Stimulated activated CD8-positive, alpha-beta memory T cell treated with anti-CD3 and anti-CD28 coated beads, Interleukin-15, amount 100 ng/mL, for 4 hours (primary cell): ENCODE measurements around the gene PTCSC3.
"Not testable (repeated sequence)": the region's sequence is repeated elsewhere in the genome, so short reads cannot be mapped to it uniquely, and the experiment has no call there.

ENCODE experiments used
- DNase-seq, 2 donors: peaks; one replicate each; pipeline ENCODE4 v3.0.0-alpha.2; 2020; ENCODE audit warnings: low read depth in 2 of 2

Gene PTCSC3

DNA sequence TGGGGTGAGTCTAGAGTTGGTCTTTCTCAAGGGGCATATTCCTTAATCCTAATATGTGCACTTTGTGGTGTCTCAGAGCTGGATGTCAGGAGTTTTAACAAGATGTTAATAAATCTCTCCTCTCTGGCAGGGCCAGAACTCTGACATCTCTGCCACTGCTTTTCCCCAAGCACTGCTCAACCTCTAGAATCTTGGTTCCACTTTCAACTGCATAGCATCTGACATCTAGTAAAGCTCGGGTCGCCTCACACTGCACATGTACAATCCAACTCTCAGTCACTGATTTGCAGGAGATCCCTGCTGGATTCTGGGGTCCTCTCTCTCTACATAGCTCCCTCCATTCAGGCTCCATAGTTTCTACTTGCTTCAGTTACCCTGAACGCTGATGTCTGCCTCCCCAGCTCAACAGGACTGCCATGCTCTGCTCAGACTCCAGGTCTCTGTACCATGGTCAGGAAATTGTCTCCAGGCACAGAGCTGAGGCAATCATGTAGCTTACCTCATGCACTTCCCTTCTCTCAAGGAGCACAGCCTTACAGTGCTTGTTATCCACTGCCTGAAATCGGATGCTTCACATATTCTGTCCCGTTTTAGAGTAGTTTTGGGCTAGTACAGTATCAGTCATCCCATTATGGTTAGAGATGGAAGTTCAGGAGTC is 1.6 kb downstream of the PTCSC3 start:
- no peak for DNase-seq

DNA sequence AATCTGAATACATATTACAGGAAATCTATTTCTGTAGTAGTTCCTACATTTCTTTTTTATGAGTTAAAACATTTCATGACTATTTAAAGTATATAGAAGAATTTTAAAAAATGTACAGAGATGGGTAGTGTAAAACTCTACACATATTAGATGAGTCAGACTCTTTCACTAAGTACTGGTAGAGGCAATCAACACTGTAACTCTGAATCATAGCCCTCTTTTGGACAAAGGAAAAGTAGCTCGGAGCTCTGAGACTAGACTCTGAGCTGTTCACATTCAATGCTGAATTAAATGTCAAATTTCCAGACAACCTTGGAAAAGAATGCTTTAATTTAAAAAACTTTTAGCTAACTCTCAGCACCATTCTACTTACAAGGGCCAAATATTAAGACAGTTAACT is 3.4 kb downstream of the PTCSC3 start:
- DNase-seq: no peak

DNA sequence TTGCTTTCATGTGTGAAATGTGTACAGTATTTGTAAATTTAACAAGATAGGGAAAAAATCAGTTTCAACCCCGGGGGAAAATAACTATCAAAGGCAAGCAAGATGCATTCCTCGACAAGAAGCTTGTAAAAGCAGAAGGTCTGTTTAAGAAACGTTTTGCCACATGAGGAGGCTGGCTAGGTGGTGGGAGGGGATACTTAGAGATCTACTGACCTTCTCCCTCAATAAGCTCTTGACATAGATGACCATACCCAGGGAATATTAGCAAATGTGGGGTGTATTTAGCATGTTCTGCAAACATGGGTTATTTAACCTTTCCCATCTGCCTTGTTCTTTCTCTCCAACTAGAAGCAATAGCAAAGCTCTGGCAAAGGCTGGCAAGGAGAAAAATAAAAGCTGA is 4.9 kb downstream of the PTCSC3 start:
- DNase-seq: no peak

DNA sequence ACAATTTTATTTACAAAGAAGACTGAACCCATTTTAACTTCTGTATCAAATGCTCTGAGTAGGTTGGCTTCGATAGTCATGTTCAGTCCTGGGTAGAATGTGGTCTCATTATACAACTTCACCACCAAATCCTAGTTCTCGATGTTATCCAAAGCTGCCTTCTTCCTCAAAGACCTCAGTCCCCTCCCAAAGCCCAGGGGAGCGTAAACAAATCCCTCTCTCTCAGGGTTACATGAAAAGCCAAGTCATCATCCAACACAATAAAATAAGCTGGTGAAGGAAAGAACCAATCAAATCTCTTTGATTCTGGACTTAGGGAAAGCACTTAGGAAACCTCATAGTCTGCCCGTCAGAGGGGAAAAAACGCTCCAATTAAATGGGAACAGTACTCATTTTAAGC is 9.1 kb downstream of the PTCSC3 start:
- no peak for DNase-seq

DNA sequence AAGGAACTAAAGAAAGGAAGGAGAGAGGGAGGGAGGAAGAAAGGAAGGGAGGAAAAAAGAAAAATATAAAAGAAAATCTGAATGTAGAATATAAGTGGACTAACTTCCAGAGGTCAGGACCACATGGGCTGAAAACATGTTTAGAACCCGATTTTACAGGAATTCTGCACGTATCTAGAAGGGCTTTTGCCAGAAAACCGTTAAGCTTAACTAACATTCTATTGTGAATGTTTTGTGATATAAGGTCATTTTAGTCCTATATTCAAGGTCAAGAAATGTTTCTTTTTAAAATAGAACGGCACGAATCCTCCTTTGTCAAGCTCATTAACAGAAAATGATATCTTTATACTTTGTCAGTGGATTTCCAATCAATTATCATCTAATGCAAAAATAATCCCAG is 13.1 kb downstream of the PTCSC3 start:
- DNase-seq: no peak

DNA sequence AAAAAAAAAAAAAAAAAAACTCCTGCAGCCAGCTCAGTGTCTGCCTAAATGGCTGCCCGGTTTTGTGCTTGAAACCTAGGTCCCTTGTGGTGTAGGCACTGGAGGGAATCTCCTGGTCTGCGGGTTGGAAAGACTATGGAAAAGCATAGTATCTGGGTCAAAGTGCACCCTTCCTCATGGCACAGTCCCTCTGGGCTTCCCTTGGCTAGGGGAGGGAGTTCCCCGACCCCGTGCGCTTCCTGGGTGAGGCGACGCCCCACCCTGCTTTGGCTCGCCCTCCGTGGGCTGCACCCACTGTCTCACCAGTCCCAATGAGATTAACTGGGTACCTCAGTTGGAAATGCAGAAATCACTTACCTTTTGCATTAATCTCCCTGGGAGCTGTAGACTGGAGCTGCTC is 14.3 kb downstream of the PTCSC3 start:
- no peak for DNase-seq

DNA sequence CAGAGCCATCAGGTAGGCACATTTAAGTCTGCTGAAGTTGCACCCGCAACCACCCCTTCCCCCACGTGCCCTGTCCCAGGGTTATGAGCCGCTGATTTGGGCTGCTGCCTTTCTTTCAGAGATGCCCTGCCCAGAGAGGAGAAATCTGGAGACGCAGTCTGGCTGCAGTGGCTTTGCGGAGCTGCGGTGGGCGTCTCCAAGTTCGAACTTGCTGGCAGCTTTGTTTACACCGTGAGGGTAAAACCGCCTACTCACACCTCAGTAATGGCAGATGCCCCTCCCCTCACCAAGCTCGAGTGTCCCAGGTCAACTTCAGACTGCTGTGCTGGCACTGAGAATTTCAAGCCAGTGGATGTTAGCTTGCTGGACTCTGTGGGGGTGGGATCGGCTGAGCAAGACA is 14.7 kb downstream of the PTCSC3 start:
- no peak for DNase-seq

DNA sequence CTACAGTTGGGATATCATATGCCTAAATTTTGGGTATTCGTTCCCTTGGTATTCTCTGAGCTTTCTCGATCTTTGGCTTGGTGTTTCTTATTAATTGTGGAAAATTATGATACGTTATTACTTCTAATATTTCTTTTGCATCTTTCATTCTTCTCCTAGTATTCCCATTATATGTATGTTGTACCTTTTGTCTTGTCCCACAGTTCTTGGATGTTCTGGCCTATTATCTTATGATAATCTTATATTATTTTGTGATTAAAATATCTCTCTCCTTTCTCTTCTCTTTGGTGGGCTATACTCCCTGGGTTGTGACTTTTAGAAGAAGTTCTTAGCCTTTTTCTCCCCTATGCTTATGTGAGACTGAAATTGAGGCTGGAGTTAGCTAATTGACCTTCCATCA is 25.2 kb downstream of the PTCSC3 start:
- no peak for DNase-seq

DNA sequence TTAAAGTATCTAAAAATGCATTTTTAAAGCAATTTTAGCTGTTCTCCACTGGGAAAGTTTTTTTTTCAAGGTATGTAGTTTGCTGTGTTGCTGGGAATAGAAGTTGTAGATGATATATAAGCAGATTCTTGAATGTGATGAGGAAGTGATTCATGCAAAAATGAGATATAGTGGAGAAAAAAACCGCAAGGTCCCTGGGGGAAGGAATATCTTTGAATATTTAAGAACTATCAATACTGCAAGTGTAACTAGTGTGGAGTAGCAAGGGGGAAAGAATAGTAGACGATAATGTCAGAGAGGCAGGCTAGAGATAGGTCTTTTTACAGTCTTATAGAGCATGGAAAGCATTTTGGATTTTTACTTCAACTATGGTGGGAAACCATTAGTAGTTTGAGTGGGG is 42.5 kb downstream of the PTCSC3 start:
- no peak for DNase-seq

DNA sequence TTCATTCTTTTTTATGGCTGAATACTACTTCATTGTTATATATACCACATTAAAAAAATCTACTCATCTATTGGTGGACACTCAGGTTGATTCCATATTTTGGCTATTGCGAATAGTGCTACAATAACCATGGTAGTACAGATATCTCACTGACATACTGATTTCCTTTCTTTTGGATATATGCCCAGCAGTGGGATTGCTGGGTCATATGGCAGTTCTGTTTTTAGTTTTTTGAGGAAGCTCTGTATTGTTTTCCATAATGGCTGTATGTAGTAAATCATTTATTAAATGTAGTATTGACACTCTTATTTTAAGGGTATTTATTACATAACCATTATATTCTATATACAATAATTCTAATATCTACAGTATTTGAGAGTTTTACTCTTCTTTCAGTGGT is 43.7 kb downstream of the PTCSC3 start:
- DNase-seq: no peak

DNA sequence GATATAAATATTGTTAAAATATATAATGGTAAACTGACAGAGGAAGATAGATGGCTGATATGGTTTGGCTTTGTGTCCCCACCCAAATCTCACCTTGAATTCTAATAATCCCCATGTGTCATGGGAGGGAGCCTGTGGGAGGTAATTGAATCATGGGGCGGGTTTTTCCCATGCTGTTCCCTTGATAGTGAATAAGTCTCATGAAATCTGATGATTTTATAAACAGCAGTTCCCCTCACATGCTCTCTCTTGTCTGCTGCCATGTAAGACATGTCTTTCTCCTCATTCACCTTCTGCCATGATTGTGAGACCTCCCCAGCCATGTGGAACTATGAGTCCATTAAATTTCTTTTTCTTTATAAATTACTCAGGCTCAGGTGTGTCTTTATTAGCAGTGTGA is 46.3 kb downstream of the PTCSC3 start:
- DNase-seq: no peak

DNA sequence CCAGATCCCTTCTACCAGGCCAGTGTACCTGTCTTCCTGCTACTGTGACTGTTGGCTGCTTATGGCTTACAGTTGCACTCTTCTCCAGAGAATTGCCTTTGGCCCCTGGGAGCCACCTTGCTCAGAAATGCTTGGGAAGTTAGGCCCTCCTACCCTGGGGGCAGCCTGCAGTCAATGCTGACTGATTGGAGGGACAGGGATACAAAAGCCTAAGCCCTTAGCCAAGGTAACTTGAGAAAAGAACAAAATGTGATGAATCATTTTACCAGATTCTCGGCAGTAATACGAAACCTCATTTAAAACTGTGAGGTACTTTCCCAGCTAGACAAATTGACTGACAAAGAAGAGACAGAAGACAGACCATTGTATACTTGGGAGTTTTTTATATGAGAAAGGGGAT is 47.3 kb downstream of the PTCSC3 start:
- DNase-seq: no peak

DNA sequence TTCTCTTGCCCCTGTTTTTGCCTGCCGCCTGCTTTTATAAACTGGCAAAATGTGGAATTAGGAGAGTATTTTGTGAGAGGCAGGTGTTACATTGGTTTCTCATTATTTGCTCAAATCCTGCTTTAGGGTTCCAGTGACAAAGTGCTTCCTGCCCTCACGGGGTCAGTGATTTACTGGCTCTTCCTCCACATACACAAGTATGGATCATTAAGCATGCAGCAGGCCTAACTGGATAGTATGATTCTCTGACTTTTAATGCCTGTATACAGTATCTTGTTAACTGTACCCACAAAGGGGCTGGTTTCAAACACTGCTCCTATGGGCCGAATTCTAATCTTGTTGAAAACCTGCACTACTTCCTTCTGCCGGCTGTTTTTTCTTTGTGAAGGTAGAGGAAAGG is 63.2 kb downstream of the PTCSC3 start:
- DNase-seq: no peak

DNA sequence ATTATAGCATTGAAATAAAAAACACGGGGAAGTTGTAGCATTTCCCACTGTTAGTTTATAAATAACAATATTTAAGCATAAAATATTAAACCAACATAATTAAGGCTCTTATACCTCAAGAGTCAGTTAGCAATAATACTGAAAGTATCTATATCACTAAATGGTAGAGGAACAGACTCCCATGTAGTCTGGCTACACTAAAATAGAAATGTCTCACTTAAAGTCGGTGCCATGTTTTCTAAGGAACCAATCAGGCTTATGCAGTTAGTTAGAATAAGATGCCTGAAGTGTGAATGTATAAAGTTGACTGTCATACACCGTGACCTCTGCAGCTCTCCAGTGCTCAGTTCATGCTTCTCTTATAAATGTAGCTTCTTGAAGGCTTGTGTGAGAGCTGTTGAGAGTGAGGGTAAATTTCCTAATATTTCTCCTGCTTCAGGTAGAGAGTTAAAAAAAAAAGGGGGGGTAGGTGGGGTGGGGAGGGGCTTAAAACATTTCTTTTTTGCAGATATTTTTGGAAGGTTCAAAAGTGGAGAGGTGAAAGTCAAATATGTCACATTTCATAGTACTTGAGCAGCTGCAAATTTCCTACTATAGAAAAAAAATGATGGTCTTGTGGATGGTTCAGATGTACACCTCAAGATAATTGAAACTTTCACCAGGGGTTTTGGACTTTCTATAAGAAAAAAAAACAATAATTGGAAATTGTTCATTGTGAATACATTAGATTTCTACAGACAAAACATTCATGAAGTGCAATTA is 64.5 kb downstream of the PTCSC3 start:
- DNase-seq: no peak

DNA sequence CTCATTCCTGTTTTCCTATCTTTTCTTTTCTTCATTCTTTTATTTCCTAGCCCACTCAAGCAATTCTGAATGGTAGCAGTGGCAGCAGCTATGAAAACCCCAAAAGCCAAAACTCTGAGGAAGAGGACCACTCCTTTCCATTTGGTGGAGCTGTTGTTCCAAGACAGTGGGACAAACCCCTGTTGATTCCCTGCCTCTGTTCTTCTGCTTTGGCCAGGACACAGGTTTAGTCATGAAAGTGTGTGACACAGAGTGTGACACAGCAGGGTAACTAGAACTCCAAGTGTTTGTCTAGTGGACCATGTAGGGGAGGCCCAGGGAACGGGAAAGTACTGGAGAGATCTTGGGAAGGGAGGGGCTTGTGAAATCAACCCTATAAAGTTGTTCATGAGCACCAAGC is 71.1 kb downstream of the PTCSC3 start:
- DNase-seq: no peak

DNA sequence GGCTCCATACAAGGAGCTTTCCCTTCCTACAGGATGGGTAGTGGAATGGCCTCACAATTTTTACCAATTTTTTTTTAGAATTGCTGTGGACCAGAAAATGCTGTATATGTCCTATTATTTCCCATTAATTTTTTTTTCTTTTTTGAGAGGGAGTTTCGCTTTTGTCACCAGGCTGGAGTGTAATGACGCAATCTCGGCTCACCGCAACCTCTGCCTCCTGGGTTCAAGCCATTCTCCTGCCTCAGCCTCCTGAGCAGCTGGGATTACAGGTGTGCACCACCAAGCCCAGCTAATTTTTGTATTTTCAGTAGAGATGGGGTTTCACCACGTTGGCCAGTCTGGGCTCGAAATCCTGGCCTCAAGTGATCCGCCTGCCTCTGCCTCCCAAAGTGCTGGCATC is 72.3 kb downstream of the PTCSC3 start:
- DNase-seq: not testable (repeated sequence)

DNA sequence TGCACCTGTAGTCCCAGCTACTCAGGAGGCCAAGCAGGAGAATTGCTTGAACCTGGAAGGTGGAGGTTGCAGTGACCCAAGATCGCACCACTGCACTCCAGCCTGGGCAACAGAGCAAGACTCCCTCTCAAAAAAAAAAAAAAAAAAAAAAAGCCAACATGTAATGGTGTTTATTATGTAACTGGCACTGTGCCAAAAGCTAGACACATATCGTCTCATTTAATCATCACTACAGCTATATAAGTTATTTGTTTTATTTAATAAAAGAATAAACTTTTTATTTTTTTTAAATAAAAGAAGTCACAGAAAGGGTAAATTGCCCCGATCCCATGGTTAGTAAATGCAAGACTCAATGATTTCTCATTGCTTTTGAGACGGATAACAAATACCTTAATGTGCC is 76.9 kb downstream of the PTCSC3 start:
- DNase-seq: no peak

DNA sequence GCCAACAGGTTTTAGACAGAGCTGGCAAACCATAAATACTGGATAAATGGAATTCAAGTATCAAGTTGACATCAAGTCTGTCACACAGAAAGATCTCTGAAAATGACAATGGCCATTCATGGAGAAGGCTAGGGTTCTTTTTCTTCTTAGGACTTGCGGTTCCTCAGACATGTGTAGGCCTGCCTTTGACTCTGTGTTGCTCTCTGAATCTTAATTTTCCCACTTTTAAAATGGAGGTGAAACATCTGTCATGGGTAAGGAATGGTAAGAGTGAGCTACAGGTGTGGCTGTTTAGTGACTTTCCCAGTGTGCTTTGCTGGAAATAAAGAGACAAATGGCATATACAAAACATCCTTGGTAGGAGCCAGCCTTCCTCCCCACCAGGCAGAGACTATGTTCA is 79.2 kb downstream of the PTCSC3 start:
- no peak for DNase-seq

DNA sequence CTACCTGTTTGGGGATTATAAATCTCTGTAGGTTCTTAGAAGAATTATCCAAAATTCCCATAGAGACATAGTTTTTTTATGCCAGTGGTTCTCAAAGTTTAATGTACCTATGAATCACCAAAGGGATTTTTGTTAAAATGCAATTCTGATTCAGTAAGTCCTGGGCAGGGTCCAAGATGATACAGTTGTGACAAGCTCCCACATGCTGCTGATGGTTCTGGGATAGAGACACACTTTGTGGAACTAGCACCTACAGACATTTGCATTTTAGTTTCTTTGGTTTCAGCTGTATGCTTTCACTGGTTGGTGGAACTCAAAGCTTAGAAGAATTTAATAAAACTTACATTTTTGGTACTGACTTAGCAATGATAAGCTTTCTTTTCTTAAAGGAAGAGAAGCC is 80.4 kb downstream of the PTCSC3 start:
- DNase-seq: no peak

DNA sequence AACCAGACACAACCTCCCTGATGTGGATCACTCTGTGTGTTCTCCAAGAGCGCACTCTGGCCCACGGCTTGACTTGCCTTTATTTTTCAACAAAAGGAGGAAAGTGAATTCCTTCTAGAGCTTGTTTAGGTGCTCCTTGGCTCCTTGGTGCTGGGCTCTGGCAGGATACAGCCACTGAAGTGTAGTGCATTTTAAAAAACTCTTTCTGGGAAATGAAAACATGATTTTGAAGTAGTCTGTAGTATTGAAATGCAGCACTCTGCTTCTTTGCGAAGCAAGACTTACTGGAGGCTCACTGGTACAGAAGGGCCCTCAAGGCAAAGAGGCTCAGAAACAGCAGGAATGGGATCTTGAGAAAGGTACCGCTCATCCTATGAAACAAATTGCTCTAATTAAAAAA is 81.6 kb downstream of the PTCSC3 start:
- no peak for DNase-seq

DNA sequence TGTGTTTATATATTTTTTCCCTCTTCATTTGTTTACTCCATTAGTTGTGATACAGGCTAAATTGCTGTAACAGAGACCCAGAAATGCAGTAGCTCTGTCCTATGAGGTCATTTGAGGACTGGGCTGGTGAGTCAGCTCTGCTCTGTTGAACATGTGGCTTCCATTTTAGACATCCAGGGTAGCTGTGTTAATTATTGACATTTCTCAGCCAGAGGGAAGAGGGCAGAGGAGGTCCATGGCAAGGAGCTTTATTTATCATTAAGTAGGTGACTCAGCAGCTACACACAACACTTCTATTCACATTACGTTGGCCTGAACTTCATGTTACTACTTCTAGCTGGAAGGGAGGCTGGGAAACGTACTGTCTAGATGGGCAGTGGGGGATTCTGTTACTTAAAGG is 85.4 kb downstream of the PTCSC3 start:
- no peak for DNase-seq

DNA sequence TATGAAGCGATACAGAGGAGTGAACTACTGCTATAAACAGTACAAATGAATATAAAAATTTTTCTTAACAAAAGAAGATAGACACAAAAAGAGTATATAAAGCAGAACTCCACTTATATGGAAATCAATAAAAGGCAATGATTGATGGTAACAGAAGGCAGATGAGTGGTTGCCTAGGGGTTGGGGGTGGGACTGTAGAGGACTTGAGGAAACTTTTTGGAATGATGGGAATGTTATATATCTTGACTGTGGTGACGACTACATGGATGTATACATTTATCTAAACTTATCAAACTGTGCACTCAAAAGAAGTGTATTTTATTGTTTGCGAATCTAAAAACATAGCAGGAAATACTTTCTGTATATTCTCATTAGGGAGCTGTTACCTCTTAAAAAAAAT is 89.1 kb downstream of the PTCSC3 start:
- no peak for DNase-seq

DNA sequence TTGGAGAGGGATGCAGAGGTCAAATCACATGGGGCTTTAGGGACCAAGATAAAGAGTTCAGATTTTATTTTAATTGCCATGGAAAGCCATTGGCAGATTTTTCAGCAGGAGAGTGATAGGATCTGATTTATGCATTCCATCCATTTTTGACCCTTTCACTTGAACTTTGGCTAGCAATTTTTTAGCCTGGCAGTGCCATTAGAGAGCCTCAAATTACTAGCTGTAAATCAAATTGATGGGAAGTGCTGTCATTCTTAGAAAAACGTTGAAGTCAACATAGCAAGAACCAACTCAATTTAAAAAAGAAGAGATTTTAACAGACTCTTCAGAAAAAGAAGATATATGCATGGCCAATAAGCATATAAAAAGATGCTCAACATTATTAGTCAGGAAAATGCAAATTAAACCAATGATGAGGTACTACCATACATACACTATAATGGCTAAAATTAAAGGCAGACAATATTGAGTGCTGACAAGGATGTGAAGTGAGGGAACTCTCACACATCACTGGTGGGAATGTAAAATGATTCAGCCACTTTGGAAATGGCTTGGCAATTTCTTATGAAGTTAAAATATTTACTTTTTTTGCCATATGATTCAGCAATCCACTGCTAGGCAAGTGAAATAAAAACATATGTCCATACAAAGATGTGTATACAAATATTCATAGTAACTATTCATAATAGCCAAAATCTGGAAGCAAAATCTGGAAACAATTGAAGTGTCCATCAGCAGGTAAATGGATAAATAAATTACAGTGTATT is 89.7 kb downstream of the PTCSC3 start:
- no peak for DNase-seq
